Stimulated activated naive CD4-positive, alpha-beta T cell (primary cell): Measurements from ENCODE around the gene FALEC.

Experiments used
- DNase-seq, 6 experiments: peaks; one replicate each; lab custom pipeline; 2025; lab: John Stamatoyannopoulos, UW

FALEC gene

DNA sequence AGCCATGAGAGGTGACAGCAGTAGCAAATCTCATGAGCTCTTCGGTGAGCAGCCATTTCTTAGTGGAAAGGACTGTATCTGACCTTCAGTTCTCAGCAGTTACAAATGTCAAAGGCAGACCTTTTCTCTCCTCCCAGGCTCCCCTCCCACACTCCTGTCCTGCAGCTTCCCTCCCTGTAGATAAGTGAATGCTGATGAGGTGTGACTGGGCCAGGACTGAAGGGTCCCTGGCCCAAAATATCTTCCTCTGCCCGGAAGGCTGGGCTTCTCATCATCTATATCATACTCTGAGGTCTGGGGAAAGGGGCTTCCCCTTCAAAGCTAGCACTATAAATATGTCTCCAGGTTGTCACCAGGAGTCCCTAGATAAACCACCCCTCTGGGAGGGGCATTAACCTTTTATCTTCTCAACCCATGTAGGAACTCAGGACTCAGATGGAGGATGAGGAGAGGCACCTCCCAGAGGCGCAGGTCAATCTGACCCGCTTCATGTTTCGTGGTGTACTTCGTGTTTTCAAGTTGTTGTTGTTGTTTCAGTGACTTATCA is 30.0 kb downstream of the FALEC start:
- no peak for DNase-seq

DNA sequence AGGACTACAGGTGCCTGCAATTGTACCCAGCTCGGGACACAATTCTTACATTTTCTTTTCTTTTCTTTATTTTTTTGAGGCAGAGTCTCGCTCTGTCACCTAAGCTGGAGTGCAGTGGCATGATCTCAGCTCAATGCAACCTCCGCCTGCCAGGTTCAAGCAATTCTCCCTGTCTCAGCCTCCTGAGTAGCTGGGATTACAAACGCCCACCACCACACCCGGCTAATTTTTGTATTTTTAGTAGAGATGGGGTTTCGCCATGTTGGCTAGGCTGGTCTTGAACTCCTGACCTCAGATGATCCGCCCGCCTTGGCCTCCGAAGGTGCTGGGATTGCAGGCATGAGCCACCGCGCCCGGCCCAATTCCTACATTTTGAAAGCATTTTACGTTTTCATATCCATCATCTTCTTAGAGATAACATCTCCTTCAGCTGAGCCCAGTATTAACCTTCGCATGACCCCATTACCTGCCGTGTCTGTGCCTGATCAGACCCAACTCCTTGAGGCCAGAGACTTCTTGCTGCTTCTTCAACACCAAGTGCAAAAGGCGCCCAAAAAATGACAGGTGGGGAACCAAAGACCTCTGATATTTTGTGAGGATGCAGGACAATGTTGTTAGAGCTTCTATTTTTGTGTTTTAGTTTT is 30.9 kb downstream of the FALEC start:
- DNase-seq, result no peak

GRCh38 chr1:150548324-150548631 is 32.7 kb downstream of the FALEC start:
- no peak for DNase-seq

DNA sequence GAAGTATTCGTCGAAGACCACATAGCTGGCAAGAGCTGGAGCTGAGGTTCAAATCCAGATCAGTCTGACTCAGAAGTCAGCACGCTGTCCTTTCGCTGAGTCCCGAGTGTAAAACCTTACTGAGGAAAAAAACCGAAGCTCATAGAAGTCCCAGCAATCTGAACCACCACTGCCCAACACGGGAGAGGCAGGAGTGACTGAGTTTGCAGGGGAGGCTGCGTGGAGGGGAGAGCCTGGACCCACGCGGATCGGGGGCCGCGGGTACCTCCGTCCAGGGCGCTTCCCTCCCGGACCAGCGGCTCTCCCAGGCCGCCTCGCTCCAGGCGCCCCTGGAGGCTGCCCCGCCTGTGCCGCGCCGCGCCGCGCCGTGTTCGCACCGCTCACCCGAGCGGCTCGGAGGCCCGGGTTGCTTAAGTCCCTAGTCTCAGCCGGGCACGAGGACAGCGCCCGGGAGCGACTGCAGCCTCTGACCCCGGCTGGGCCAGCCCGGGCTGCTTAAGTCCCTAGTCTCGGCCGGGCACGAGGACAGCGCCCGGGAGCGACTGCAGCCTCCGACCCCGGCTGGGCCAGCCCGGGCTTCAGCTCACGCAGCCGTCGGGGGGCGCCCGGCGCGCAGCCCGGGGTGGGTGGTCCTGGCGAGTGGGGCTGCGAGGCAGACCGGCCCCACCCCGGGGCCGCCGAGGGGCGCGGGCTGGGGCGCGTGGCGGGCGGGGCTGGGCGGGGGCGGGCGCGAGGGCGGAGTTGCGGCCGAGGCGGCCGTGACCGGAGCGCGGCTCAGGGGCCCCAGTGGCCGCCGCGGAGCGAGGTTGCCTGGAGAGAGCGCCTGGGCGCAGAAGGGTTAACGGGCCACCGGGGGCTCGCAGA is 33.3 kb downstream of the FALEC start, which contains the start of gene ADAMTSL4:
Gene ADAMTSL4 (plus strand): TSS at position 777 of the 864 bp plus-strand sequence. CDS start 2,881 bp downstream, outside the sequence.
- peak in 3 of 6 experiments; percentile 27 to 40 (median 33) for DNase-seq

DNA sequence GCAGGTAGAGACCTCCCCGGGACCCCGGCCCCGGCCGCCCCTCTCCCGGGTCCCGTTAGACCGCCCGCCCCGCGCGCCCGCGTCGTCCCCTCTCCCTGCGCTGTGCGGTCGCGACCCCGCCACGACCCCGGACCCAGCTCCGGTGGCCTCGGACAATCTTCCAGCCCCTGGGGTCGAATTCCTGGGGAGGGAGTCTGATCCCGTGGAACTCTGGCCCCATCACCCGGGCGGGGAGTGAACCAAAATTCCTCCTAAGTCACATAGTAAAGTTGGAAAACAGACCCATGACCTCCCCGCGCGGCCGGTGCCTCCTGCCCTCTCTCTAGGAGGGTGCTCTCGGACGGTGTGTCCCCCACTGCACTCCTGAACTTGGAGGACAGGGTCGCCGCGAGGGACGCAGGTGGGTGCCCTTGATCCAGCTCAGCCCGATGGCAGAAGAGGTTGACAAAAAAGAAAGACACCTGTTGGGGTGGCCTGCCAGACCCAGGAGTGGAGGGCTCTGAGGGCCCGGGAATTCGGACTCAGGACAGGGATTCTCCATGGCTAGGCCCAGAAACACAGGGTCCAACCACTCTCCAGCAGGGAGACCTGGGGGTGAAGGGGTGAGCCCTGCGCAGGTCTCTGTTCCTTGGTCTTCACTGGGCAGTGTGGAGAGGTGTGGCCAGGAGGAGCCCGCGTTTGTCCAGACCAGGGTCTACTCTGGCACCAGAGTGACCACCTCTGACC is 34.1 kb downstream of the FALEC start:
- peak in 1 of 6 experiments; percentile 21 for DNase-seq

- DNase-seq, result peak in 1 of 6 experiments; percentile 15
Observed at GRCh38 chr1:150550222-150551050, 34.9 kb downstream of the FALEC start.

DNA sequence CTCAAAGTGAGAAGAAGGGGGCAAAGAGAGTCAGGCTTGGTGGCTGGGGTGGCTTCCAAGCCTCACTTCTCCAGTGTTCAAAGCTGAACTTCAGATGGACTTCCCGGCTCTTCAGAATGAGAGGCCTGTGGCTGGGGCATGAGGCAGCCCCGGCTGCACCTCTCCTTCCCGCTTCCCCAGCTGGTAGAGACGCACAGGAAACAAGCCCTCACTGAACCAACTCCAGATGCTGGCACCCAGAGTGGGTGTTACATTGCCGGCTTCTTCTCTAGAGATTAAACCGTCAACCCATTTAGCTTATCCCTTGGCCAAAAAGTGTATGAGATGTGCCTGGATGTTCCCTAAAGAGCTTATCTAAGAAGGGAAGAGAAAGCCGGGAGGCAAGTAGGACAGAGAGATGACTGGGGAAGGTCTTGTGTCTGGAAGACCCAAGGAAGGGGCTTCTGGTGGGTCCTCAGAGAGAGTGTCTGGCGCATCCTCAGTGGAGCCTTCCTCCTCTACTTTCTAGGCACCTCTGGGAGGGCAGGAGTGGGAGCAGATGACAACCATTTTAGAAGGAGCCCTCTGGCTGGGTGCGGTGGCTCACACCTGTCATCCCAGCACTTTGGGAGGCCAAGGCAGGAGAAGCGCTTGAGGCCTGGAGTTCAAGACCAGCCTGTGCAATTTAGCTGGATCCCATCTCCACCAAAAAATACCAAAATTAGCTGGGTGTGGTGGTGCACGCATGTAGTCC is 35.7 kb downstream of the FALEC start:
- DNase-seq, result peak in 2 of 6 experiments; percentile 23 to 37

DNA sequence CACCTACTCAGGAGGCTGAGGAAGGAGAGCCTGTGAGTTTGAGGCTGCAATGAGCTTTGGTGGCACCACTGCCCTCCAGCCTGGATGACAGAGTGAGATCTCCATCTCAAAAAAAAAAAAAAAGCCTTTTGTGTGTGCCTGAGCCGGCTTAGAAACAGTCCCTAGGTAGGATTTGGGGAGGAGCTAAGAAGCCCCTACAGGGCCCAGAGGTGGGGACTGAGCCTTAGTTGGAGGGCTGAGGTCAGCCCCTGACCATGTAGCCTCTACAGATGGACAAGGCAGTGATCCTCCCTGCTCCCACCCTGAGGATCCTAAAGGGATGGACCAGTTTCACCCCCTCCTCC is 36.2 kb downstream of the FALEC start:
- no peak for DNase-seq

- no peak for DNase-seq
Observed at GRCh38 chr1:150552128-150552910, 36.8 kb downstream of the FALEC start.

- DNase-seq, result no peak
Observed at GRCh38 chr1:150552911-150553289, 37.3 kb downstream of the FALEC start.

DNA sequence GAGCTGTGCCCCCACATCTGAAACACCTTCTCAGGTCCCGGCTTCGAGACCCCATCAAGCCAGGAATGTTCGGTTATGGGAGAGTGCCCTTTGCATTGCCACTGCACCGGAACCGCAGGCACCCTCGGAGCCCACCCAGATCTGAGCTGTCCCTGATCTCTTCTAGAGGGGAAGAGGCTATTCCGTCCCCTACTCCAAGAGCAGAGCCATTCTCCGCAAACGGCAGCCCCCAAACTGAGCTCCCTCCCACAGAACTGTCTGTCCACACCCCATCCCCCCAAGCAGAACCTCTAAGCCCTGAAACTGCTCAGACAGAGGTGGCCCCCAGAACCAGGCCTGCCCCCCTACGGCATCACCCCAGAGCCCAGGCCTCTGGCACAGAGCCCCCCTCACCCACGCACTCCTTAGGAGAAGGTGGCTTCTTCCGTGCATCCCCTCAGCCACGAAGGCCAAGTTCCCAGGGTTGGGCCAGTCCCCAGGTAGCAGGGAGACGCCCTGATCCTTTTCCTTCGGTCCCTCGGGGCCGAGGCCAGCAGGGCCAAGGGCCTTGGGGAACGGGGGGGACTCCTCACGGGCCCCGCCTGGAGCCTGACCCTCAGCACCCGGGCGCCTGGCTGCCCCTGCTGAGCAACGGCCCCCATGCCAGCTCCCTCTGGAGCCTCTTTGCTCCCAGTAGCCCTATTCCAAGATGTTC is 38.0 kb downstream of the FALEC start:
- no peak for DNase-seq

GRCh38 chr1:150554086-150554452 is 38.5 kb downstream of the FALEC start:
- no peak for DNase-seq

GRCh38 chr1:150555198-150555970 is 39.8 kb downstream of the FALEC start:
- no peak for DNase-seq

DNA sequence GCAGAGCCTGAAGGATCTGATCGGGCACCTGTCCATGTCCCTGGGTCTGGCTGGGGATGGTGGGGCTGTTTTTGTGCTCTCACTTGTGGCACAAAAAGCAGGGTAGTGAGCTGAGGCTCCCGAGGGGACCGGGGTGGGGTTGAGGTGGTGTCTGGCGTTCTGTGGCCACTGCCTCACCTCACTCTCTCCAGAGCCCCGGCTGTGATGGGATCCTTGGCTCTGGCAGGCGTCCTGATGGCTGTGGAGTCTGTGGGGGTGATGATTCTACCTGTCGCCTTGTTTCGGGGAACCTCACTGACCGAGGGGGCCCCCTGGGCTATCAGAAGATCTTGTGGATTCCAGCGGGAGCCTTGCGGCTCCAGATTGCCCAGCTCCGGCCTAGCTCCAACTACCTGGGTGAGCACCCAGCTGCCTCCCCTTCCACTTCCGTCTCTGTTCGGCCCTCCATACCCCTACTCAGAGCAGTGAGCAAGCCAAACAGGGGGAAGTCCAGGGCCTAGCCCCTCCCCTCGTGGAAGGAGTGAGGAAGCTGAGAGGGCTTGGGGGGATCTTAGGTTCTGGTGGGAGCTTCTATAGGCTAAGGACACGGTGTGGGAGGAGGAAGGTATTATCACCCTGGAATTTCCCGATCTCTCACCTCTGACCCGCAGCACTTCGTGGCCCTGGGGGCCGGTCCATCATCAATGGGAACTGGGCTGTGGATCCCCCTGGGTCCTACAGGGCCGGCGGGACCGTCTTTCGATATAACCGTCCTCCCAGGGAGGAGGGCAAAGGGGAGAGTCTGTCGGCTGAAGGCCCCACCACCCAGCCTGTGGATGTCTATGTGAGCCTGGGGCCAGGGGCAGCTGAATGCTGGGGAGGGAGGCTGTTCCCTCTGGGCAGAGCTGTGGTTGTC is 40.7 kb downstream of the FALEC start:
- no peak for DNase-seq

DNA sequence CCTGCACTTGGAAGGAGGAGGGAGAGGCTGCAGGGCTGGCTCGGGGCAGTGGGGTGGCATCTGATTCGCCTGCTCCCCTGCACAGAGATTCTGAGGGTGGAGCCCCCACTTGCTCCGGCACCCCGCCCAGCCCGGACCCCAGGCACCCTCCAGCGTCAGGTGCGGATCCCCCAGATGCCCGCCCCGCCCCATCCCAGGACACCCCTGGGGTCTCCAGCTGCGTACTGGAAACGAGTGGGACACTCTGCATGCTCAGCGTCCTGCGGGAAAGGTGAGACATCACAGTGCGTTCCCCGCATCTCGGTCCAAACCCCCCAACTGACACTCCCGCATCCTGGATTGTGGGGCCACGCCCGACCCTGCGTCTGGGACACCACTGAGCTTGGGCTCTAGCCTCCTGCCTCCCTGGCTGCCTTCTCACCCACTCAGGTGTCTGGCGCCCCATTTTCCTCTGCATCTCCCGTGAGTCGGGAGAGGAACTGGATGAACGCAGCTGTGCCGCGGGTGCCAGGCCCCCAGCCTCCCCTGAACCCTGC is 41.6 kb downstream of the FALEC start:
- DNase-seq, result no peak

- no peak for DNase-seq
Observed at GRCh38 chr1:150557813-150558212, 42.3 kb downstream of the FALEC start.

- DNase-seq, result no peak
Observed at GRCh38 chr1:150558303-150558704, 42.8 kb downstream of the FALEC start.
